Uterus (tissue), 4 donors: Measurements from ENCODE around the gene SNAP29. TPM values are rescaled to one million over a fixed set of nuclear protein-coding genes. Genes with fewer than 3 reads are reported as not detected.

Source experiments
- DNase-seq, 2 donors: peaks; one replicate each; pipeline ENCODE4 v3.0.0-alpha.2; 2019 to 2020
- H3K27ac ChIP-seq, 2 donors: fragments of 200-600 bp; sonication (generic); 1 replicate in 1 of 2; 2 replicates in 1 of 2; pipeline ENCODE4 v1.5.1; 2016 to 2018
- H3K27me3 ChIP-seq, 2 donors: fragments of 200-600 bp; sonication (generic); one replicate each; pipeline ENCODE4 v1.5.1; 2018 to 2019; ENCODE audit warnings: control low read depth in 1 of 2
- H3K36me3 ChIP-seq, 2 donors: fragments of 200-600 bp; sonication (generic); one replicate each; pipeline ENCODE4 v1.5.1; 2019; ENCODE audit warnings: control low read depth in 1 of 2
- H3K4me1 ChIP-seq, 2 donors: fragments of 200-600 bp; sonication (generic); one replicate each; pipeline ENCODE4 v1.5.1; 2018 to 2019; ENCODE audit warnings: control low read depth in 1 of 2
- H3K4me3 ChIP-seq, 2 donors: fragments of 200-600 bp; sonication (generic); 1 replicate in 1 of 2; 2 replicates in 1 of 2; pipeline ENCODE4 v1.5.1; 2018 to 2019; ENCODE audit warnings: mild to moderate bottlenecking in 1 of 2
- H3K9me3 ChIP-seq, 2 donors: fragments of 200-600 bp; sonication (generic); one replicate each; pipeline ENCODE4 v1.5.1; 2019; ENCODE audit warnings: control low read depth in 1 of 2
- CTCF ChIP-seq, 4 experiments: fragments of 200-600 bp in 2 of 4; fragments of 450-650 bp in 2 of 4; sonication (generic) in 2 of 4; IDR thresholded peaks; one replicate each; pipeline ENCODE4 v1.5.1; 2016 to 2019; ENCODE audit warnings: antibody characterized with exemption in 4 of 4, mild to moderate bottlenecking in 2 of 4, moderate library complexity in 1 of 4
- POLR2A ChIP-seq, 2 donors: fragments of 450-650 bp; IDR thresholded peaks; one replicate each; pipeline ENCODE4 v1.6.1; 2016; ENCODE audit warnings: antibody characterized with exemption in 2 of 2, mild to moderate bottlenecking in 1 of 2, moderate library complexity in 1 of 2
- intact Hi-C: fragments of 100-400 bp; cut with DNase I; formaldehyde crosslinking; loops from one replicate; pipeline ENCODE4 v1.15.1; 2023; ENCODE audit warnings: low total_unique reads
- total RNA-seq, 4 donors: library from RNA; depleted of rRNA in 3 of 4; stranded (reverse); fragments of >200 nt in 3 of 4; gene quantifications; one replicate each; pipeline versions ENCODE4 v1.1.0 to v1.2.4, GENCODE V29; 2014 to 2023
- donor health status: DM: yes; HTN: yes; CAD: no.

The SNAP29 gene
- total RNA-seq, 4 donors from 2014 or later = 5.3 to 33.5 (median 13.1) TPM

DNA sequence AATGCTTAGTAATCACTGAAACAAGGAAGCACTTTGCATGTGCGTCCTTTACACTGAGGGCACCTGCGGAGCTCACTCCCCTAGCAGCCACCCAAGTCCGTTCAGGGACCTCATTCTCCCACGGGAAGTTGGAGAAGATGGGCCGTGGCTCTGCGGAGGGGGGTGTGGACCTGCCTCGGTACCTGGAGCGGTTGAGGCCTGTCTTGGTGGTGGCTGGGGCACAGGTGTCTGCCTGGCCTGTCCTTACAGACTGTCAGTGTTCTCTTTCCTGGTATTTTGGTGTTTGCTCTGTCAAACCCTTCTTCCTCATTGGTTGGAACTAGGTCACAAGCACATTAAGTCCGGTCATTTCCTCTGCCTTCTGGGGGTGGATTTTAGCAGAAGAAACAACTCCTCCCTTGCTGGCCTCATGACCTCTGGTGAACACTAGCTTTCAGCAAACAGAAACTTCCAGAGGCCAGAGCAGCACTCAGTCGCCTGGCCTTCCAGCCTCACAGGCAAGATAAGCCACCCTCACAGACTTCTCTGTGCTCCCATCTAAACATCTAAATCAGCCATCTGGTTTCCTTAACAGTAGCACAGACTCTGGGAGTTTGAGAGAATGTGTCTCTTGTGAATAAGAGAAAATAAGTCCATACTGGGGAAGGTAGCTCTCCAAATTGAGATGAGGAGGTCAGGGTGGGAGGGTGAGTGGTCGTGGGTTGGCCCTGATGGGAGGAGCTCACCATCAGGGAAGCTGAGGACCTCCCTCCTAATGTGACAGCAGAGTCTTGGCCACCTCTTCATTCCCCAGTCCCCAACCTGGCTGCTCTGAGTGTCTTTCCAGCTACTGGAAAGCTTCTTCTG is 8.6 kb downstream of the SNAP29 start:
- no peaks in the 10 kb centered on the region for H3K27me3 ChIP-seq
- H3K27ac ChIP-seq = peak overlapping the region; percentile 65 to 96
- intact Hi-C loops = no loop called here
- no peak overlapping the region for H3K4me3 ChIP-seq
- DNase-seq = peak; percentile 54 to 58
- H3K36me3 ChIP-seq = no peaks in the 10 kb centered on the region
- TF ChIP-seq CTCF (IDR thresholded peaks at IDR 0.05) (no peak), POLR2A (IDR thresholded peaks at IDR 0.05) (peak in 1 of 2 donors; percentile 82)
- H3K4me1 ChIP-seq = no peaks in the 10 kb centered on the region
- H3K9me3 ChIP-seq = no peaks in the 10 kb centered on the region

DNA sequence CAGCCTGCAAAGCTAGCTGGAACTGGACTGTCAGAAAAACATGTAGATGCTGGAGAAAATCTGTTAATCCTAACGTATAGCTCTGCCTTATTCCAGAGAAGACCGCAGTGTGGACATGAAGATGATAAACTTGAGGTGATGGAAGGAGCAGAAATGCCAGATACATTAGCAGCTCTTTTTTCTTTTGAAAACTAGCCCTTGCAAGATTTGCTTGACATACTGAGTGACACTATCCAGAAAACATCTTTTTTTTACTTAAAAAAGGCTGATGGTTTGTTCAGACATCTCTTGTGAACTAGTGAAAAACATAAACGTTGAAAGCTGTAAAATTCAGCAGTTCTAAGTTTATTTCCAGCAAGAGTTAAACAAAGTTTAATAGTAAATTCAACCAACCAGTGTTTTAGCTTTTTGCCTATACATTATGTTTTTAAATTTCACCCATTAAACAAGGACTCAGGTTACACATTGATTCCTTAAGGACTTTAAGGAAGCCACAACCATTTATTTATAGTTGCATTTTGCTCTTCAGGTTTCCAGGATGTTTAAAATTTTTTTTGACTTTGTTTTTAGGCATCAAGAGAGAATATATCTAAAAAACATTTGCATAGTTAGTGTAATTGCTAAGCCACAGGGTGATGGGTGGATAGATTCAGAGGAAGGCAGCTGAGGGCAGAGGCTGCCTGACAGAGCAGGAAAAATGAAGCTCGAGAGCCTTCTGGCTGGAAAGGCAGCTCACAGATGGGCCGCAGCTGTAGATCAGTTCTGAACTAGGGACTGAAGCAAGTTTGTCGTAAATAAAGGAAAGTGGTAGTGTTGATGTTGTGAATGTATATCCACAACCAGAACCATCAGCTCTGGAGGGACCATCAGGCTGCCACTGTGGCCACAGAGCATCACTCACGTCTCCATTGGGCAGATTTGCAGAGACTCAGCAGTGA is 9.5 kb downstream of the SNAP29 start:
- H3K4me1 ChIP-seq = no peaks in the 10 kb centered on the region
- no peaks in the 10 kb centered on the region for H3K9me3 ChIP-seq
- no peaks in the 10 kb centered on the region for H3K27me3 ChIP-seq
- intact Hi-C loops = no loop called here
- no peak for DNase-seq
- H3K4me3 ChIP-seq = no peak overlapping the region
- no peaks in the 10 kb centered on the region for H3K36me3 ChIP-seq
- TF ChIP-seq CTCF (IDR thresholded peaks at IDR 0.05) = no peak
- TF ChIP-seq POLR2A (IDR thresholded peaks at IDR 0.05) = no peak
- H3K27ac ChIP-seq = peak overlapping the region; percentile 65 to 96

DNA sequence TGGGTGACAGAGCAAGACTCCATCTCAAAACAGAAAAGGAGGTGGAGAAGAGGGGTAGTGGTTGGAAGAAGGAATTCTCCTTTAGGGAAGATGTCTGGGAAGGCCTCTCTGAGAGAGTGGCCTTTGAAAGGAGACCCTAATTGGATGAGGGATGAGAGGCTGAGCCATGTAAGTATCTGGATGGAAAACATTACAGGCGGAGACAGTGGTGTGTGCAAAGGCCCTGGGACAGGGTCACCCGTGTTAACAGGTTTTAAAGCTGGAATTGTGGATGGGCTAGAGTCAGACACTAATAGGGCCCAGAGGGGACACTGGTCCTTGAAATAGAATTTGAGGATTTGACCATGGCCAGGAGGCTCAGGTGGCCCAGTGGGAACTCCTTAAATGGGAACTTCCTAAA is 10.4 kb downstream of the SNAP29 start:
- H3K27ac ChIP-seq = peak overlapping the region in 1 of 2 donors; percentile 96
- H3K9me3 ChIP-seq = no peaks in the 10 kb centered on the region
- no peaks in the 10 kb centered on the region for H3K4me1 ChIP-seq
- DNase-seq = no peak
- intact Hi-C loops = no loop called here
- no peak overlapping the region for H3K4me3 ChIP-seq
- no peaks in the 10 kb centered on the region for H3K36me3 ChIP-seq
- no peaks in the 10 kb centered on the region for H3K27me3 ChIP-seq
- TF ChIP-seq POLR2A (IDR thresholded peaks at IDR 0.05) (no peak), CTCF (IDR thresholded peaks at IDR 0.05) (no peak)

DNA sequence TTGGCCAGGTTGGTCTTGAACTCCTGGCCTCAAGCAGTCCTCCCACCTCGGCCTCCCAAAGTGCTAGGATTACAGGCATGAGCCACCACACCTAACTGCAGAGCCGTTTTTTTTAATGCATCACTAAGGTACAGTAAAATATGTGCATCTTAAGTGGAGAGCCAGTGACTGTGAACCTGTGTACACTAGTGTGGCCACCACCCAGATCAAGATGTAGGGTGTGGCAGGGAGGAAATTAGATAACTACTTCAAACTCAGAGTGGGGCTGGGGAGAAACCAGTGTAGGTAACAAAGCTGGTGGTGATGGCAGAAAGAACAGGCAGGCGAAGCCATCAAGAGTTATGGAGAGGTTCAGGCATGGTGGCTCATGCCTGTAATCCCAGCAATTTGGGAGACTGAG is 14.4 kb downstream of the SNAP29 start:
- TF ChIP-seq CTCF (IDR thresholded peaks at IDR 0.05) (no peak), POLR2A (IDR thresholded peaks at IDR 0.05) (no peak)
- Histone ChIP-seq H3K4me3 (no peak overlapping the region), H3K4me1 (no peaks in the 10 kb centered on the region), H3K27ac (no peak overlapping the region), H3K36me3 (no peaks in the 10 kb centered on the region), H3K27me3 (no peaks in the 10 kb centered on the region), H3K9me3 (no peaks in the 10 kb centered on the region)
- no peak for DNase-seq
- intact Hi-C loops = no loop called here

GRCh38 chr22:20875296-20875695 is 16.5 kb downstream of the SNAP29 start:
- H3K4me1 ChIP-seq = no peaks in the 10 kb centered on the region
- no peaks in the 10 kb centered on the region for H3K36me3 ChIP-seq
- DNase-seq = no peak
- no peaks in the 10 kb centered on the region for H3K27me3 ChIP-seq
- TF ChIP-seq CTCF (IDR thresholded peaks at IDR 0.05) (no peak), POLR2A (IDR thresholded peaks at IDR 0.05) (no peak)
- H3K9me3 ChIP-seq = no peaks in the 10 kb centered on the region
- intact Hi-C loops = no loop called here
- H3K27ac ChIP-seq = no peak overlapping the region
- no peak overlapping the region for H3K4me3 ChIP-seq
